B cell (primary cell): ENCODE data around the gene KRT71. TPM values are rescaled to one million over a fixed set of nuclear protein-coding genes. Genes with fewer than 3 reads are reported as not detected.

ENCODE experiments used
- ATAC-seq: fragments of 200-7000 bp; cut with Tn5 transposase; one replicate; pipeline ENCODE4 v1.10.0; 2021; ENCODE audit warnings: low read depth, mild to moderate bottlenecking, moderate number of reproducible peaks, moderate library complexity
- CTCF ChIA-PET: fragments of 350-600 bp; sonication (Branson Sonifier 250); formaldehyde crosslinking; loops from one replicate; lab custom pipeline; 2021; ENCODE audit warnings: antibody characterized with exemption, inconsistent platforms; lab: Charles Lee
- POLR2A ChIA-PET: fragments of 350-600 bp; sonication (Branson Sonifier 250); formaldehyde crosslinking; loops from one replicate; lab custom pipeline; 2021; ENCODE audit warnings: antibody characterized with exemption; lab: Charles Lee
- DNase-seq: peaks from one replicate; pipeline ENCODE4 v3.0.0; 2013
- H2AFZ ChIP-seq: 2 replicates; pipeline ENCODE4 v1.6.1; 2012; ENCODE audit warnings: mild to moderate bottlenecking, low read depth, low read length; ENCODE audit not compliant: insufficient read depth, poor library complexity, severe bottlenecking
- H3K27ac ChIP-seq, 2 donors: 1 replicate in 1 of 2; 2 replicates in 1 of 2; pipeline ENCODE4 v1.5.1; 2012 to 2013; ENCODE audit warnings: low read length in 2 of 2, mild to moderate bottlenecking in 2 of 2, moderate library complexity in 1 of 2
- H3K27me3 ChIP-seq, 4 experiments: fragments of 200-600 bp in 1 of 4; sonication (generic) in 1 of 4; replicated peaks in 1 of 4; 1 replicate in 2 of 4; 2 replicates in 2 of 4; pipeline versions ENCODE4 v1.6.1 to v1.7.0; 2013 to 2016; ENCODE audit warnings: low read length in 3 of 4, mild to moderate bottlenecking in 2 of 4, mixed read lengths in 1 of 4, moderate library complexity in 1 of 4; ENCODE audit not compliant: insufficient read depth in 4 of 4, control insufficient read depth in 3 of 4; ENCODE audit errors: control extremely low read depth in 1 of 4
- H3K36me3 ChIP-seq, 2 experiments: replicated peaks in 1 of 2; 1 replicate in 1 of 2; 2 replicates in 1 of 2; pipeline versions ENCODE4 v1.6.1 to v1.7.1; 2013; ENCODE audit warnings: low read length in 1 of 2; ENCODE audit not compliant: insufficient read depth in 2 of 2, control insufficient read depth in 1 of 2; ENCODE audit errors: control extremely low read depth in 1 of 2, extremely low read depth in 1 of 2
- H3K4me1 ChIP-seq, 2 donors: fragments of 200-600 bp in 1 of 2; sonication (generic) in 1 of 2; 1 replicate in 1 of 2; 2 replicates in 1 of 2; pipeline versions ENCODE4 v1.5.1 to v1.6.1; 2013 to 2017; ENCODE audit warnings: low read length in 2 of 2; ENCODE audit not compliant: control insufficient read depth in 2 of 2, insufficient read depth in 2 of 2
- H3K4me2 ChIP-seq: replicated peaks from 2 replicates; pipeline ENCODE3; 2012; ENCODE audit warnings: mild to moderate bottlenecking, low read depth, low read length; ENCODE audit not compliant: poor library complexity, severe bottlenecking
- H3K4me3 ChIP-seq, 5 experiments: fragments of 200-600 bp in 1 of 5; sonication (generic) in 1 of 5; 1 replicate in 3 of 5; 2 replicates in 2 of 5; pipeline versions ENCODE4 v1.5.1 to v1.7.0; 2011 to 2016; ENCODE audit warnings: low read length in 4 of 5, mild to moderate bottlenecking in 4 of 5, low read depth in 2 of 5, control low read depth in 1 of 5, moderate library complexity in 1 of 5; ENCODE audit not compliant: insufficient read depth in 1 of 5; ENCODE audit errors: control extremely low read depth in 1 of 5, extremely low read depth in 1 of 5
- H3K79me2 ChIP-seq: fragments of 200-600 bp; sonication (generic); one replicate; pipeline ENCODE4 v1.6.0; 2016; ENCODE audit warnings: low read length; ENCODE audit not compliant: control insufficient read depth, insufficient read depth
- H3K9ac ChIP-seq: fragments of 200-600 bp; sonication (generic); 2 replicates; pipeline ENCODE4 v1.6.1; 2017; ENCODE audit warnings: mild to moderate bottlenecking, low read length, moderate library complexity
- H3K9me3 ChIP-seq, 3 donors: one replicate each; pipeline versions ENCODE4 v1.6.1 to v1.7.1; 2013; ENCODE audit warnings: low read length in 2 of 3; ENCODE audit not compliant: control insufficient read depth in 2 of 3, insufficient read depth in 1 of 3; ENCODE audit errors: control extremely low read depth in 1 of 3
- H4K20me1 ChIP-seq: 2 replicates; pipeline ENCODE4 v1.6.0; 2012; ENCODE audit warnings: mild to moderate bottlenecking, low read length; ENCODE audit not compliant: insufficient read depth, control insufficient read depth, poor library complexity, severe bottlenecking
- H3K27ac Mint-ChIP-seq: one replicate; pipeline ENCODE4 v1.8.0; 2021; ENCODE audit warnings: mixed read lengths
- H3K27me3 Mint-ChIP-seq: one replicate; pipeline ENCODE4 v1.8.0; 2021; ENCODE audit warnings: mixed read lengths
- H3K4me1 Mint-ChIP-seq: one replicate; pipeline ENCODE4 v1.8.0; 2021; ENCODE audit warnings: mixed read lengths
- H3K4me3 Mint-ChIP-seq: one replicate; pipeline ENCODE4 v1.8.0; 2021; ENCODE audit warnings: mixed read lengths
- H3K9me3 Mint-ChIP-seq: one replicate; pipeline ENCODE4 v1.8.0; 2022; ENCODE audit warnings: mixed read lengths; ENCODE audit not compliant: insufficient read depth
- EZH2 ChIP-seq: IDR thresholded peaks from 2 replicates; pipeline ENCODE4 v1.6.1; 2012; ENCODE audit warnings: borderline replicate concordance, low read depth, mild to moderate bottlenecking, moderate library complexity, low read length; ENCODE audit not compliant: insufficient read depth, poor library complexity, severe bottlenecking
- WGBS: methylation state at CpG from one replicate; pipeline ENCODE4 v1.1.5; 2013; ENCODE audit warnings: missing lambda C conversion rate; ENCODE audit not compliant: insufficient coverage; 5-methylcytosine and 5-hydroxymethylcytosine counted together
- intact Hi-C: fragments of 100-400 bp; cut with micrococcal nuclease; formaldehyde crosslinking; loops from one replicate; pipeline ENCODE4 v1.10.0; 2022
- polyA plus RNA-seq: library from polyadenylated mRNA; depleted of rRNA; stranded (reverse); fragments of >200 nt; gene quantifications from 2 replicates; pipeline ENCODE4 v1.2.3, GENCODE V29; 2012
- total RNA-seq, 2 donors: library from RNA; stranded (reverse); fragments of 120-200 nt in 1 of 2; gene quantifications; 1 replicate in 1 of 2; 2 replicates in 1 of 2; pipeline versions ENCODE4 v1.2.3 to v1.2.4, GENCODE V29; 2013 to 2022
- TF ChIP-seq, protein P1 (sequence below): fragments of 200-600 bp; IDR thresholded peaks from one replicate; pipeline ENCODE4 v1.8.0; 2022; ENCODE audit warnings: antibody characterized with exemption, mild to moderate bottlenecking

The KRT71 gene
- total and polyA plus RNA-seq, 2 donors (not counting 1 experiment from before 2014, with no cell fraction given), result not detected

DNA sequence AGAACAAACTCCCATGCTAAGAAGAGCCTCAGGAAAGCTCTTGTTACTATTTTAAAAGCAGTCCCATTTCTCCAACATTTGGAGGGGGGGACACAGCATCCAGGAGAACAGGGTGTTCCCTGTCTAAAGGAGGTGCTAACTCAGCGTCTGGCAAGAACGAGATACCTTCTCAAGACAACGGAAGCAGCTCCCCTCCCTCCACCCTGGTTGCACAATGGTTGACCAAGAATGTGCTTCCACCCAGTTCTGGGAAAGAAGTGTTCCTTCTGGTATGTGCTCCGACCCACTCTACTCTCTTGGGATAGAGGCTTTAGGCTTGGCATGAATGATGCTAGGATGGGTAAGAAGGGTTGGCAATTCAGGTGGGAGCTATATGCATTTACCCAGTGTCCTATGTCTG lies 58.4 kb downstream of the KRT71 start:
- intact Hi-C loops, result no loop called here
- ChIA-PET POLR2A (no interaction called here), CTCF (interaction anchor here (1.3 kb wide), 1 partner anchor 12 kb away, joined by 3 read pairs; no protein-coding TSS in a partner anchor)
- no peaks in the 10 kb centered on the region for H3K4me1 Mint-ChIP-seq
- ATAC-seq (no peak), DNase-seq (no peak)
- Histone ChIP-seq H3K36me3 (no peaks in the 10 kb centered on the region), H3K4me3 (no peak overlapping the region), H3K9ac (no peak overlapping the region), H3K79me2 (no peaks in the 10 kb centered on the region), H3K27me3 (peaks cover 0 to 7% (median 0%) of the 10 kb centered on the region in 4 experiments), H3K4me1 (no peaks in the 10 kb centered on the region), H3K27ac (no peak overlapping the region), H2AFZ (no peak overlapping the region), H4K20me1 (no peaks in the 10 kb centered on the region), H3K4me2 (no peak overlapping the region), H3K9me3 (no peaks in the 10 kb centered on the region)
- no peak for TF ChIP-seq EZH2
- TF ChIP-seq, protein P1, sequence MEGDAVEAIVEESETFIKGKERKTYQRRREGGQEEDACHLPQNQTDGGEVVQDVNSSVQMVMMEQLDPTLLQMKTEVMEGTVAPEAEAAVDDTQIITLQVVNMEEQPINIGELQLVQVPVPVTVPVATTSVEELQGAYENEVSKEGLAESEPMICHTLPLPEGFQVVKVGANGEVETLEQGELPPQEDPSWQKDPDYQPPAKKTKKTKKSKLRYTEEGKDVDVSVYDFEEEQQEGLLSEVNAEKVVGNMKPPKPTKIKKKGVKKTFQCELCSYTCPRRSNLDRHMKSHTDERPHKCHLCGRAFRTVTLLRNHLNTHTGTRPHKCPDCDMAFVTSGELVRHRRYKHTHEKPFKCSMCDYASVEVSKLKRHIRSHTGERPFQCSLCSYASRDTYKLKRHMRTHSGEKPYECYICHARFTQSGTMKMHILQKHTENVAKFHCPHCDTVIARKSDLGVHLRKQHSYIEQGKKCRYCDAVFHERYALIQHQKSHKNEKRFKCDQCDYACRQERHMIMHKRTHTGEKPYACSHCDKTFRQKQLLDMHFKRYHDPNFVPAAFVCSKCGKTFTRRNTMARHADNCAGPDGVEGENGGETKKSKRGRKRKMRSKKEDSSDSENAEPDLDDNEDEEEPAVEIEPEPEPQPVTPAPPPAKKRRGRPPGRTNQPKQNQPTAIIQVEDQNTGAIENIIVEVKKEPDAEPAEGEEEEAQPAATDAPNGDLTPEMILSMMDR, result no peak
- no peaks in the 10 kb centered on the region for H3K9me3 Mint-ChIP-seq
- 75% methylated on average over 1 of the region's 4 CpGs for WGBS
- H3K27ac Mint-ChIP-seq, result no peak overlapping the region
- H3K4me3 Mint-ChIP-seq, result no peak overlapping the region
- H3K27me3 Mint-ChIP-seq, result peaks cover 34% of the 10 kb centered on the region

GRCh38 chr12:52494100-52494499 lies 58.8 kb downstream of the KRT71 start:
- no CpG with 5 or more reads among the region's 1 CpG for WGBS
- H3K36me3 ChIP-seq, result no peaks in the 10 kb centered on the region
- intact Hi-C loops, result no loop called here
- H3K4me3 ChIP-seq, result no peak overlapping the region
- H3K27me3 ChIP-seq, result peaks cover 0 to 5% (median 0%) of the 10 kb centered on the region in 4 experiments
- no peak overlapping the region for H2AFZ ChIP-seq
- no peaks in the 10 kb centered on the region for H3K9me3 ChIP-seq
- no peak overlapping the region for H3K27ac ChIP-seq
- TF ChIP-seq, protein P1, result no peak
- no peak for TF ChIP-seq EZH2
- H3K27me3 Mint-ChIP-seq, result peaks cover 34% of the 10 kb centered on the region
- no peak for DNase-seq
- no peak overlapping the region for H3K9ac ChIP-seq
- no peak for ATAC-seq
- CTCF ChIA-PET, result interaction anchor here (1.3 kb wide), 1 partner anchor 12 kb away, joined by 3 read pairs; no protein-coding TSS in a partner anchor
- no peaks in the 10 kb centered on the region for H4K20me1 ChIP-seq
- no peaks in the 10 kb centered on the region for H3K4me1 Mint-ChIP-seq
- H3K9me3 Mint-ChIP-seq, result no peaks in the 10 kb centered on the region
- no peak overlapping the region for H3K27ac Mint-ChIP-seq
- H3K4me1 ChIP-seq, result no peaks in the 10 kb centered on the region
- no peaks in the 10 kb centered on the region for H3K79me2 ChIP-seq
- H3K4me3 Mint-ChIP-seq, result no peak overlapping the region
- H3K4me2 ChIP-seq, result no peak overlapping the region
- POLR2A ChIA-PET, result no interaction called here

Other genes with a start within 250 kb of the KRT71 start
- gene KRT83, start 231.7 kb downstream of the KRT71 start, total RNA-seq, result not detected in 2 replicates
- gene KRT83, start 231.7 kb downstream of the KRT71 start, polyA plus RNA-seq, result not detected in 2 replicates
- gene KRT85, start 185.7 kb downstream of the KRT71 start, total RNA-seq, result not detected in 2 replicates
- not detected in 2 replicates for gene KRT85, start 185.7 kb downstream of the KRT71 start, polyA plus RNA-seq
- gene KRT84, start 167.5 kb downstream of the KRT71 start, total RNA-seq, result not detected in 2 replicates
- gene KRT84, start 167.5 kb downstream of the KRT71 start, polyA plus RNA-seq, result not detected in 2 replicates
- not detected in 2 replicates for gene KRT82, start 146.8 kb downstream of the KRT71 start, total RNA-seq
- gene KRT82, start 146.8 kb downstream of the KRT71 start, polyA plus RNA-seq, result not detected in 2 replicates
- gene KRT75, start 118.8 kb downstream of the KRT71 start, total RNA-seq, result not detected in 2 replicates
- not detected in 2 replicates for gene KRT75, start 118.8 kb downstream of the KRT71 start, polyA plus RNA-seq
- not detected in 2 replicates for gene KRT6B, start 101.0 kb downstream of the KRT71 start, total RNA-seq
- not detected in 2 replicates for gene KRT6B, start 101.0 kb downstream of the KRT71 start, polyA plus RNA-seq
- gene KRT6C, start 79.3 kb downstream of the KRT71 start, total RNA-seq, result not detected in 2 replicates
- not detected in 2 replicates for gene KRT6C, start 79.3 kb downstream of the KRT71 start, polyA plus RNA-seq
- not detected in 2 replicates for gene KRT6A, start 59.9 kb downstream of the KRT71 start, total RNA-seq
- not detected in 2 replicates for gene KRT6A, start 59.9 kb downstream of the KRT71 start, polyA plus RNA-seq
- not detected in 2 replicates for gene KRT5, start 32.8 kb downstream of the KRT71 start, total RNA-seq
- 0.19 TPM in 1 of 2 replicates, not detected in the other for gene KRT5, start 32.8 kb downstream of the KRT71 start, polyA plus RNA-seq
- gene KRT74, start 20.7 kb upstream of the KRT71 start, total RNA-seq, result not detected in 2 replicates
- gene KRT74, start 20.7 kb upstream of the KRT71 start, polyA plus RNA-seq, result not detected in 2 replicates
- not detected in 2 replicates for gene KRT72, start 48.3 kb upstream of the KRT71 start, total RNA-seq
- gene KRT72, start 48.3 kb upstream of the KRT71 start, polyA plus RNA-seq, result 0.04 and 0.49 TPM in 2 replicates
- gene KRT73, start 65.4 kb upstream of the KRT71 start, total RNA-seq, result not detected in 2 replicates
- gene KRT73, start 65.4 kb upstream of the KRT71 start, polyA plus RNA-seq, result 0.07 and 0.36 TPM in 2 replicates
- gene KRT2, start 99.1 kb upstream of the KRT71 start, total RNA-seq, result not detected in 2 replicates
- gene KRT2, start 99.1 kb upstream of the KRT71 start, polyA plus RNA-seq, result 0.04 TPM in 2 replicates
- gene KRT1, start 127.3 kb upstream of the KRT71 start, total RNA-seq, result not detected in 2 replicates
- 0.07 TPM in 1 of 2 replicates, not detected in the other for gene KRT1, start 127.3 kb upstream of the KRT71 start, polyA plus RNA-seq
- not detected in 2 replicates for gene KRT77, start 150.4 kb upstream of the KRT71 start, total RNA-seq
- not detected in 2 replicates for gene KRT77, start 150.4 kb upstream of the KRT71 start, polyA plus RNA-seq
- gene KRT76, start 224.2 kb upstream of the KRT71 start, total RNA-seq, result not detected in 2 replicates
- not detected in 2 replicates for gene KRT76, start 224.2 kb upstream of the KRT71 start, polyA plus RNA-seq
- gene KRT3, start 243.0 kb upstream of the KRT71 start, total RNA-seq, result not detected in 2 replicates
- gene KRT3, start 243.0 kb upstream of the KRT71 start, polyA plus RNA-seq, result not detected in 2 replicates